ENCODE data around the gene FFAR1.
"Not testable (repeated sequence)": the region's sequence is repeated elsewhere in the genome, so short reads cannot be mapped to it uniquely, and the experiment has no call there.

The FFAR1 gene

DNA sequence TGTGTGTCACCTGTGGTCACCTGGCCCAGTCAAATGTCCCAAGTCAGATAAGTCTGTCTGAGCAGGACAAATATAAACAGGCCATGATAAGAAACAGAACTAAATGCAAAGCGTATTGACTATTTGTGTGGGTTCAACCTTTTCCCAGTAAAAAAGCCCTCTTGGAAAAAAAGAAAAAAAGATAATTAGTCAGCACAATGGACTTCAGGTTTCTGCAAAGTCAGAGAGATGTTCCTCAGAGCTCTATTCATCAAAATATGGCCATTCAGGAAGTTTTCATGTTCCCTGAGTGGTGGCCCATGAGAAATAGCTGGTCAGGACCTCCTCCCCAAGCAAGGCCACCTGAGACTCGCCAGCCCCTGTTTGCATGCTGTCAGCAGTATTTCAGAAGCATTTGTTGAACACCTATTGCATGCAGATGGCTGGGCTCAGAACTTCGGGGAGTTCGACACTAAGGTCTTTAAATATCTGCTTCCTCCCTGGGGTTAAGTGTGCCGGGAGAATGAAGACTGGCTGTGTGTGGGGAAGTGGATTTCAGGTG is 13.2 kb downstream of the FFAR1 start:
- no peak for DNase-seq (ENCODE audit: low spot score)

DNA sequence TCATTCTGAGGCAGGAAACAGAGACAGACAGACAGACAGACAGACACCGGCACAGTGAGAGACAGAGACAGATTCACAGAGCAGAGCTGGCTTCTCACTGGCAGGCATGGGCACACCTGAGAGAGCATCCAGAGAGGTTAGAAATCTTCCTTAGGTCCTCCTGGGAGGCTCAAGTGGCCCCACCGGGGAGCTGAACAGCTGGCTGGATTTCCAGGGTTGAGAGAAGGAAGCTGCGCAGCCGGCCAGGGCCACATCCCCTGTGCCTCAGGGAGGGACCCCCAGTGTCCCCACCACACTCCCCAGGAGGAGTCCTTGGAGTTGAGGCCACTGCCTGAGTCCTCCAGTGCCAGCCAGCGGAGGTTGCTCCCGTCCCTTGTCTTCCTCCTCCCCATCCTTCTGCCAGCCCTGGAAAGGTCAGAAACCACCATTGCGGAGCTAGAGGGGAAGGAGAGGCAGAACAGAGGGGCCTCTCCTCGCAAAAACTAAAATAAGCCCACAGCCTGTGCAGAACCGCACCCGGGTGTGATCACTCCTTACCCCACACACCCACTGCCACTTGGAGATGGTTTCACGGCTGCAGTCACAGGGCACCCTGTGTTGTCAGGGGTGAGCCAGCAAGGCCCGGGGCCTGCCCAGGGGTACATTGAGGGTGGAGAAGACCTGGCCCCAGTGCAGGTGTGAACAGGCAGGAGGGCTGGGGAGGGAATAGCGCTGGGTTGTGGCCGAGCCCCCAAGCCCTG is 14.7 kb downstream of the FFAR1 start:
- no peak for DNase-seq (ENCODE audit: low spot score)

DNA sequence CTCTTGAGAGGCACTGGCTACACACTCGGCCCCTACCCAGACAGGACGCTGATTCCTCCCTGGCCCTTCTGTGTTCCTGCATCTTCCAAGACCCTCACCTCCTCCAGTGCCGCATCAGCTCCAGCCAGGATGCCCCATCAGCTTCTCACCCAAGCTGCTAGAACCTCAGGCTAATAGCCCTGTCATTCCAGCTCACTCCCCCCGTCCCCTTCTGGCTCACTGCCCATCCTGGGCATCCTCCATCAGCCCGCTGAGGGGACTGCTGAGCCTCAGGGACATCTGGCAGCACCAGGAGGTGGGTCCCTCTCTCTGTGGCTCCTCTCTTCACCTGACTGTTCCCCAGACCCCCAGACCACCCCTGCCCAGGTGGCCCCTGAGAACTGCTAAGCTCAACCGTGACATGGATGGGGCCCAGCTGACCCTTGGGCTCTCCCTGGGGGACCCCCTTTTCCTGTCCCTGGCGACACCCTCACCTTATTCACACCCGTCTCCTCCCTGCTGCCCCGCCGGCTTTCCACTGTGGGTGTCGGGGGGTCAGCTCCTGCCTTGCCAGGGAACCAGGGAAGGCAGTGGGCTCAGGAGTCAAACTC is 15.4 kb downstream of the FFAR1 start:
- no peak for DNase-seq (ENCODE audit: low spot score)

DNA sequence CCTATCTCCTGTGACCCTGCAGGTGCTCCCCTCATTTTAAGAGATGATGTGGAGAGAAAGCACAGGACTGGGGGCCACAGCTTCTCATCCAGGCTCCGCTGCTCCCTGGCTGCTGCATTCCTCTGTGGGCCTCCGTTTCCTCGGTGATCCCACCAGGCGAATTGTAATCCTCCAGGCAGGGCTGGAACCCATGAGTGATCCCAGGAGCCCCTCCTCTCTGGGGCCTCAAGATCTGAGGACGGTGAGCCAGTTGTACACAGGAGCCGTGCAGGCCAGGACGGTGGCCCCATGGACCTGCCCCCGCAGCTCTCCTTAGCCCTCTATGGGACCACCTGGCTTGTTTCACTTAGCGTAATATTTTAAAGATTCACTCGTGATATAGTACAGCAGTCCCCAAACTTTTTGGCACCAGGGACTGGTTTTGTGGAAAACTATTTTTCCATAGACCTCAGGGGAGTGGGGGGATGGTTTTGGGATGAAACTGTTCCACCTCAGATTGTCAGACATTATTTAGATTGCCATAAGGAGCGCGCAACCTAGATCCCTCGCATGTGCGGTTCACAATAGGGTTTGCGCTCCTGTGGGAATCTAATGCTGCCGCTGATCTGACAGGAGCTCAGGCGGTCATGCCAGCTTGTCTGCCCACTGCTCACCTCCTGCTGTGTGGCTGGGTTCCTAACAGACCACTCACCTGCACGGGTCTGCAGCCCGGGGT is 16.2 kb downstream of the FFAR1 start:
- no peak for DNase-seq (ENCODE audit: low spot score)

DNA sequence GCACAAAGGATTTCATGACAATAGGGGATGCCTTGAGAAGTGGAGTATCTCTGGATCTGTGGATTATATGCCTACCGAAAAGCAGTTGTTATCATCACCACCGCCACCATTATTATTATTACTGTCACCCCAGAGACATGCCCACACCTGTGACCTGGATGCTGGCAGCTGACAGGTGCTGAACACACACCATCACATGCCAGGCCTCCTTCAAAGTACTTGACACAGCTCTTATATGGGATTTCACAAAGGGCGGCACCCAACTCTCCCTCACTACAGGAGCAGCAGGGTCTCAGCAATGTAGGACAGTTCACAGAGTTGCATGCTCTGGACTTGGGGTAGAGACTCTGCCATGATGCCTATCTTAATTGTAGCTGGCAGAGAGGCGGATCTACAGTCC is 17.6 kb downstream of the FFAR1 start:
- no peak for DNase-seq (ENCODE audit: low spot score)

DNA sequence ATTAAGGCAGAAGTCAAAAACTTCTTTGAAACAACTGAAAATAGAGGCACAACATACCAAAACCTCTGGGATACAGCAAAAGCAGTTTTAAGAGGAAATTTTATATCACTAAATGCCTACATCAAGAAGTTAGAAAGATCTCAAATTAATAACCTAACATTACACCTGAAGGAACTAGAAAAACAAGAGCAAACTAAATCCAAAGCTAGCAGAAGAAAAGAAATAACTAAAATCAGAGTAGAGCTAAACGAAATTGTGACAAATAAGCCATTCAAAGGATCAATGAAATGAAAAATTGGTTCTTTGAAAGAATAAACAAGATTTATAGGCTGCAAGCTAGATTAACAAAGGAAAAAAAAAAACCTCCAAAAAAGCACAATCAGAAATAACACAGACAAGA is 20.7 kb downstream of the FFAR1 start:
- no peak for DNase-seq (ENCODE audit: low spot score)

DNA sequence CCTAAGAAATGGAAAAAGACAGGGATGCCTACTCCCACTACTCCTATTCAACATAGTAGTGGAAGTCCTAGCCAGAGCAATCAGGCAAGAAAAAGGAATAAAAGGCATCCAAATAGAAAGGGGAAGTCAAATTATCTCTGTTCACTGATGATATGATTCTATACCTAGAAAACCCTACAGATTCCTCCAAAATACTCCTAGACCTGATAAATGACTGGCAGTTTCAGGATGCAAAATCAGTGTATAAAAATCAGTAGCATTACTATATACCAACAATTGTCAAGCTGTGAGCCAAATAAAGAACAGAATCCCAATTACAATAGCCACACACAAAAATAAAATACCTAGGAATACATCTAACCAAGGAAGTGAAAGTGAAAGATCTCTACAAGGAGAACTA is 21.8 kb downstream of the FFAR1 start:
- DNase-seq (ENCODE audit: low spot score) = no peak

DNA sequence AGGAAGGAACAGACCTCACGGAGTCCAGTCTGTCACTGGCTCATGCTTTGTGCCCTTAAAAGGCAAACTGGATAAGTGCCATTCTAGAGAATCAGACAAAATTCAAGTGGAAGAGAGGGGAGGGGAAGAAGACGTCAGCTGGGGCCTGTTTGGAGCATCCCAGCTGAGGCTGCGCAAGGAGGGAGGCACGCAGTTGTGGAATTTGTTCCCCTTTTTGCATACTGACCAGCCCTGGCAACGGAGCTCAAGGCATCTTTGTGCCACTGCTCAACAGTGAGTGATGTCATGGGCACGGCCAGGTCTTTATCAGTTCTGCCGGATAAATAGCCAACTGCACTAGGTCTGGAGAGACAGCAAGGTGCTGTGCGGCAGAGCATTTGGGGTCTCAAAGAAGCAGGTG is 23.0 kb downstream of the FFAR1 start, which contains the start of gene GPR42:
GPR42 (plus strand) TSS at position 347 of the 400 bp plus-strand sequence. CDS start 292 bp downstream, outside the sequence.
- DNase-seq (ENCODE audit: low spot score) = no peak

DNA sequence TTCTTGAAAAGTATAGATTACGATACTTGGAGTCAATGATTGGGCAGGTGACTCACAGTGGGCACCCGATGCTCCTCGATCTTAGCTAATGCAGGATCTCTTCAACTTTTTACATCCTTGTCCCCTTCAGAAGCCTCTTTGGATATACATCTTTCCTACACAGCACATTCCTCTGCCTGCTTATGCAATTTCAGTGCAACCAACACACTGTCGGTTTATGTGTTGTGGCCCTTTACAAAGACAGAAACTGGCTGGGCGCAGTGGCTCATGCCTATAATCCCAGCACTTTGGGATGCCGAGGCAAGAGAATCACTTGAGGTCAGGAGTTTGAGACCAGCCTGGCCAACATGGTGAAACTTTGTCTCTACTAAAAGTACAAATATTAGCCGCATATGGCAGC is 25.8 kb downstream of the FFAR1 start:
- no peak for DNase-seq (ENCODE audit: low spot score)

DNA sequence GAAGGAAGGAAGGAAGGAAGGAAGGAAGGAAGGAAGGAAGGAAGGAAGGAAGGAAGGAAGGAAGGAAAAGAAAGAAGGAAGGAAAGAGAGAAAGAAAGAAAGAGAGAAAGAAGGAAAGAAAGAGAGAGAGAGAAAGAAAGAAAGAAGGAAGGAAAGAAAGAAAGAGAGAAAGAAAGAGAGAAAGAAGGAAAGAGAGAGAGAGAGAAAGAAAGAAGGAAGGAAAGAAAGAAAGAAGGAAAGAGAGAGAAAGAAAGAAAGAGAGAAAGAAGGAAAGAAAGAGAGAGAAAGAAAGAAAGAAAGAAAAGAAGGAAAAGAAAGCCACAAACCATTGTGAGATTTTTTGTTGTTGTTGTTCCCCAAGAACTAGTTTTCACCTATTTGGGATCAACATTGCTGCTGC is 26.3 kb downstream of the FFAR1 start:
- not testable (repeated sequence) for DNase-seq (ENCODE audit: low spot score)

DNA sequence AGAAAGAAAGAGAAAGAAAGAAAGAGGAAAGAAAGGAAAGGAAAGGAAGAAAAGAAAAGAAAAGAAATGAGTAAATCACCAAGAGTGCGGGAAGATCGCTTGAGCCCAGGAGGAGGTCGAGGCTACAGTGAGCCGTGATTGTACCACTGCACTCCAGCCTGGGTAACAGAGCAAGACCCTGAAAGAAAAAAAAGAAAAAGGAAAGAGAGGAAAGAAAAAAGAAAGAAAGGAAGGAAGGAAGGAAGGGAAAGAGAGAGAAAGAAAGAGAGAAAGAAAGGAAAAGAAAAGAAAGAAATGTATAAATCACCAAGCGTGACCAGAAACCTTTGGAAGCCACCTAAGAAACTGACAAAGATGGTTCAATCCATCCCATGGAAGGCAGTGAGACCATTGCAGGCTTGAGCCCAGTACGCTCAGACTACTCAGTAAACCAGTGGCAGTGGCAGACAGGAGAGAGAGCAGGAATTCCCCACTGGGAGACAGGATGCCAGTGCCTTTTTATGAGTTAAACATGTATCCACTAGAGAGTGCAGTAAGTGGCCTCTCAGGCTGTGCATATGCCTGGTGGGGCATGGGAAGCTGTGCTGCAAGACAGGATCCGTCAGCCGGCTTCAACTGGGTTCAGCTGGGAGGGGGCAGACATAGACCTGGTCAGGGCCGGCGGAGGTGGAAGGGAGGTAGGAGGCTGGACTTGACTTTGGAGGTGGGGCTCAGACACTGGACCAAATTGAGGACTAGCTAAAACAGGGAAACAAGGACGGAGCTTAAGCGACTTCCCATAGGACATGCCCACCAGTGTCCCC is 28.0 kb downstream of the FFAR1 start:
- DNase-seq (ENCODE audit: low spot score) = no peak

DNA sequence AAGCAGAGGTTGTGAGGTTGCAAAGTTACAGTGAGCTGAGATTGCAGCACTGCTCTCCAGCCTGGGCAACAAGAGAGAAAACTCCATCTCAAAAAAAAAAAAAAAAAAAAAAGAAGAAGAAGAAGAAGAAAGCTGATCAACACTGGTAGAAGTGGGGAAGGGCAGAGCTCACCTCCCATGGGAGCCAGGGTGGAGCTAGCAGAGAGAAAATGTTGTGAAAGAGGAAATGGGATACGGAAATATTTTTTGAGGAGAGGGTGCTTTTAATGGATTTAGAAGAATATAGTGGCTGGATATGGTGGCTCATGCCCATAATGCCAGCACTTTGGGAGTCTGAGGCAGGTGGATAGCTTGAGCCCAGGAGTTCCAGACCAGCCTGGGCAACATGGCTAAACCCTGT is 30.0 kb downstream of the FFAR1 start:
- no peak for DNase-seq (ENCODE audit: low spot score)

DNA sequence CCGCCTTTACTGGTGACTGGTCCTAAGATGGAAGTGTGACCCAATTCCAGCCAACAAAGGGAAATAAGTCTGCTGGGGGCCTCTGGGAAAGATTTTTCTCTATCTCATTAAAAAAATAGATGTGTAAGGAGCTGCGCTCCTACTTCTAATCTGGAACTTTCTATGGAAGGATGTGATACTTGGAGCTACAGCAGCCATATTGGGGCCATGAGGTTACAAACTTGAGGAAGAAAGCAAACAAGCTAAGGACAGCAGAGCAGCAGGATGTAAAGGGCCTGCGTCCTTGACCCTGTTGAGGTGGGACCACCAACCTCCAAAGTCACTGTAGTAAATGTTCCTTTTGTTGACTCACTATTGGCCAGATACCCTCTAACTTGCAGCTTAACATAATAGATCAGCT is 30.7 kb downstream of the FFAR1 start:
- no peak for DNase-seq (ENCODE audit: low spot score)

DNA sequence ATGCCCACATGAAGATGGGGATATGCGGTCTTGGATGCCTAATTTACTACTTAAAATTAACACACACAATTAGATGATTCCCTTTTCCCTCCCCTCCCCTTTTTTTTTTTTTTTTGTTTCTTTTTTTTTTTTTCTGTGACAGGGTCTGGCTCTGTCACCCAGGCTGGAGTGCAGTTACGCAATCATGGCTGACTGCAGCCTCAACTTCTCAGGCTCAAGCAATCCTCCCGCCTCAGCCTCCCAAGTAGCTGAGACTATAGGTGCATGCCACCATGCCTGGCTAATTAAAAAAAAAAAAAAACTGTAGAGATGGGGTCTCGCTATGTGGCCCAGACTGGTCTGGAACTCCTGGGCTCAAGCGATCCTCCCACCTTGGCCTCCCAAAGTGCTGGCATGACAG is 31.8 kb downstream of the FFAR1 start:
- not testable (repeated sequence) for DNase-seq (ENCODE audit: low spot score)

DNA sequence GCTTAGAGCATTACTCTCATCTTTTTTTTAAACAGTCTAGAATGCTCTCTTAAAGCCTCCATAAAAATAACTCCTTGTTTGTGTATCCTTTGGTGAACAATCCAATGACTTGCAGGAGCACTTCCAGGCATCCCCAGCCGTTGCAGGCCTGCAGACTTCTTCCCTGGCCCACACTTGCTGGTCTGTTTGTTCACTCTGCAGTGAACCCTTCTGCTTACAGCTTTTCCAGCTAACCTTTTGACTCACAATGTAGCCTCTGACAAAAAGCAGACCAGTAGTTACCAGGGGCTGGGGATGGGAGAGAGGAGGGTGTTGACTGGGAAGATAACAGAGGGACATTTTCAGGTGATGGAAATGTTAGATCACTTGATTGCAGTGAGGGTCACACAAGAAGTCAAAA is 32.3 kb downstream of the FFAR1 start:
- no peak for DNase-seq (ENCODE audit: low spot score)

DNA sequence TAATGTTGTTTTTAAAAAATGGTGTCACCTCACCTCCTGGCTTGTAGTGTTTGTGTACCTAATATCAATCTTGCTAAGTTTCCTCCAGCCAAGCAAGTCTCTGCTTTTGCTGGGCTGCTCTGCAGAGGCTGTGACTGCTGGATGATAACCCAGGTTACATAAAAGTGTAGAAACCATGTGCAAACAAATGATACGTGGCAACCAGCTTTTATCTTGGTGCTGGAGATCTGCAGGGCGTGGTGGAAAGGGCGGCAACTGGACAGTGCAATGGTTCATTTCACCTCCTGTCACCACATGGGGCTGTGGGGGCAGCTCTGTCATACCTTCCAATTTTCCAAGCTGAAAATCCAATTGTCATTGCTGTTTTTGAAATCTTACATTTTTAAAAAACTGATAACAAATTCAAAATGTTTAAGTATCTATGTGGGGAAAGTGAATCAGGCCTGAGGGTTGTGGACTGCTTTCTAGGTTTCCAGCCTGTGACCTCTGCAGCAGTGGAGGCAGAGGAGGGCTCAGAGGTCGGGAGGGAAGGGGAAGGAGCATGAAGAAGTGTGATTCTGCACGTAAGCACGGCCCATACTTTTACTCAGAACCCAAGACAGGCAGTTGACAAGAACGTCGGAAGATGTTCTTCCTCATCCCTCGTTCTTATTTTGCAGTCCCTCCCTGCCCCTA is 32.9 kb downstream of the FFAR1 start:
- DNase-seq (ENCODE audit: low spot score) = no peak

DNA sequence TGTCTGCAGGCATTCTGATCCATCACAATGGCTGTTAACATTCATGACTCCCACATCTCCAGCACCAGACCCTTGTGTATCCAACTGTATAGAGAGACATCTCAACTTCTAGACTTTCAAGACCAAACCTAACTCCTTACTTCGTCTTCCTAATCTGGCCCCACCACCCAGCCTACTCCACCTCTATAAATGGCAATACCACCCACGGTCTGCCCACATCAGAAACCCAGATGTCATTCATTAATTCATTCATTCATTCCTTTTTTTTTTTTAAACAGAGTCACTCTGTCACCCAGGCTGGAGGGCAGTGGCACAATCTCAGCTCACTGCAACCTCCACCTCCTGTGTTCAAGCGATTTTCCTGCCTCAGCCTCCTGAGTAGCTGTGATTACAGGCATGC is 33.6 kb downstream of the FFAR1 start:
- no peak for DNase-seq (ENCODE audit: low spot score)

DNA sequence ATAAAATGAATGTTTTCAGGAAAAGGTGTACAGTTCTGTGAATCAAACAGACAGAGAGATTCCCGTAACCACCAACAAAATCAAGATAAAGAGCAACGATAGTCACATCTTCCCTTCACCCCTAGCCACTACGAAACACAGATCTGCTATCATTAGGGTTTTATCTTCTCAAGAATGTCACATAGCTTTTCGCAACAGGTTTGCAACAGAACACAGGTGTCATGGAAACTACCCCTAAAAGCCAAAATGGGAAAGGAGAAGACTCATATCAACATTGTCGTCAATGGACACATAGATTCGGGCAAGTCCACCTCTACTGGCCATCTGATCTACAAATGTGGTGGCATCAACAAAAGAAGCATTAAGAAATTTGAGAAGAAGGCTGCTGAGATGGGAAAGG is 34.2 kb downstream of the FFAR1 start:
- DNase-seq (ENCODE audit: low spot score) = no peak

DNA sequence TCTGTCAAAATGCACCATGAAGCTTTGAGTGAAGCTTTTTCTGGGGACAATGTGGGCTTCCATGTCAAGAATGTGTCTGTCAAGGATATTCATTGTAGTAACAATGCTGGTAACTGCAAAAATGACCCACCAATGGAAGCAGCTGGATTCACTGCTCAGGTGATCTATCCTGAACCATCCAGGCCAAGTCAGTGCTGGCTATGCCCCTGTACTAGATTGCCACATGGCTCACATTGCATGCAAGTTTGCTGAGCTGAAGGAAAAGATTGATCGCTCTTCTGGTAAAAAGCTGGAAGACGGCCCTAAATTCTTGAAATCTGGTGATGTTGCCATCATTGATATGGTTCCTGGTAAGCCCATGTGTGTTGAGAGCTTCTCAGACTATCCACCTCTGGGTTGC is 35.8 kb downstream of the FFAR1 start:
- no peak for DNase-seq (ENCODE audit: low spot score)

DNA sequence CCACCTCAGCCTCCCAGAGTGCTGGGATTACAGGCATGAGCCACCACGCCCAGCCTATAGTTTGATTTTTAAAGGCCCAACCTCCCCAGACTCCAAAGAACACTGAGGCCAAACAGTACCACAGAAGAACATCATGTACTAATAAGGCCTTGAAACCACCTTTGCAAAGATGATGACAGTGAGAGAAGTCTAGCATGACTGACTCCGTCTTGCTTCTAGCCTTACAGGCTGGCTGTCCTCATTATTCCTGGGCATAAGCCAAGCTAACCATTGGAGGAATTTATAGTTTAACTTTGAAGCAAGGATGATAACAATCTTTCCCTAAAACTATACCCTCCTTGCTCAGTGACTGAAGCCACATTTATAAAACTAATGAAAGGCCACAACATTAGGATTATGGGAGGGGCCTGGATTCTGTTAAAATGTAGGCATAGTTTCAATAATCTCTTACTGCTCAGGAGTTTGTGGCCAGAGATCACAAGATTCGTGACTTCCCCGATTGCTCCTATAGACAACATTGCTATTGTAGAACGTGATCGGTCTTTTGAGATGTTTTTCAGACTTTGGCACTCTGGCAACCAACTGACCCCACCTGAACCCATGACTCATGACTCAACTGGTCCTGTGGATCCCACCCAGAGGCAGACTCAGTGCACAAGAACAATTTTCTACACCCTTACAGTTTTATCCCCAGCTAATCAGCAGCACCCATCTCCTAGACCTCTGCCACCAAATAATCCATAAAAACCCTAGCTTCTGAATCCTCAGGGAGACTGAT is 40.8 kb downstream of the FFAR1 start:
- DNase-seq (ENCODE audit: low spot score) = no peak
